D721Med (cell line): ENCODE results near the gene SIPA1L2.
A peak's percentile ranks its signal among the peaks of the same experiment; 100 is the strongest.

Source experiments
- DNase-seq: peaks from one replicate; pipeline ENCODE4 v3.0.0; 2011; ENCODE audit warnings: low spot score; ENCODE audit not compliant: insufficient read length
- FAIRE-seq: peaks from 2 replicates; lab custom pipeline; 2011; peaks lifted over from hg19 to GRCh38; lab: Jason Lieb, UNC
- CTCF ChIP-seq: IDR thresholded peaks from 2 replicates; pipeline ENCODE4 v1.5.1; 2012; ENCODE audit warnings: mild to moderate bottlenecking, control low read depth; ENCODE audit not compliant: insufficient read depth; ENCODE audit errors: missing control alignments

The SIPA1L2 gene

GRCh38 chr1:232625319-232625868, 4.5 kb downstream of the SIPA1L2 start:
- TF ChIP-seq CTCF, result no peak
- FAIRE-seq (peak; percentile 25), DNase-seq (no peak)

GRCh38 chr1:232624546-232625281, 5.2 kb downstream of the SIPA1L2 start:
- FAIRE-seq, result peak; percentile 72
- TF ChIP-seq CTCF, result no peak

GRCh38 chr1:232622981-232623380, 7.0 kb downstream of the SIPA1L2 start:
- FAIRE-seq (no peak), DNase-seq (no peak)
- TF ChIP-seq CTCF, result no peak

More at GRCh38 chr1:232624546-232625281, 5.2 kb downstream of the SIPA1L2 start:
- DNase-seq, result no peak

DNA sequence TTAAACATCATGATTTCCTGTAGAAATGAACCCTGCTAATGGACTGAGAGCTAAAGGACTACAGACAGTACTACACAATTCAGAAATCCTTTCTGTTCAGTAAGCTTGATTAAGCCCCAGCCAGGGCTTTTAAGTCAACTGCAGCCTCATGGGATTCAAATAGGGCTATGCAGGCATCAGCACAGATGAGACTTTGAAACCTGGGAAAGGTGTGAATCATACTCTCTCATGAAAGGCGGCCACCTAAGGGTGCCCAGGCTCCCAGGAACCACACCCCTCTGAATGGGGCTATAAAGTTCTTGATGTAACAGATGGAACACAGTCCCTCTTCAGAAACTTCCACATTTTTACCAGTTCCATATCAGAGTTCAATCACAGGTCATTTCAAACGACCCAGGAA, 7.6 kb downstream of the SIPA1L2 start:
- TF ChIP-seq CTCF, result no peak
- DNase-seq (no peak), FAIRE-seq (no peak)

GRCh38 chr1:232621050-232621449, 8.9 kb downstream of the SIPA1L2 start:
- no peak for FAIRE-seq
- no peak for TF ChIP-seq CTCF
- no peak for DNase-seq

DNA sequence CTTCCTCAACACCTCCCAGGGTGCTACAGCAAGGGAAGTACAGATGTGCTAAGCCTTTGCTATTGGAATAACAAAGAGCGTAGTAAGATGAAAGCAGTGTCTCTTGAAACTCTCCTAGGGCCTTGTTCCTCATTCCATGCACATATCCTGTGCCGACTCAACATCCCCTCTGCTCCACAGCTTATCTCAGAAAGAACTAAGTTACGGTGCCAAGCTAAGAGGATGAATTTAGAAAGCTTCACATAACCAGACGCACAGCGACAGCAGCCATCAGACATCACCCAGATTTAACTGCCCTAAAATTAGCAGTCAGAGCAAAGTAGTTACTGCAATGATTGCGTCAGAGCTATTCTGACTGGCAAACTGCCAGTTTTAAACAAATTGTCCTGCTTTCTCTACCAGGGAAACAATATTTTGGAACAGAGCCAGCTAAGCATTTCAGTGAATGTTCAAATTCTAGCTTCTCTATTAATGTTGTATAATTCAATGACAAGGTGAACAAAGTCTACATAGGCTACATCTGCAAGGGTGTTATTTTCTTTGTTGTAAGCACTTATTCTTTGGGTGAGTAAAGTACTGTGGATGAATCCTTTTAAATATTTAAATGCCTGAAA, 9.5 kb downstream of the SIPA1L2 start:
- TF ChIP-seq CTCF, result no peak
- DNase-seq (no peak), FAIRE-seq (peak; percentile 90)

- no peak for TF ChIP-seq CTCF
- DNase-seq, result no peak
- FAIRE-seq, result no peak
These were observed 12.7 kb downstream of the SIPA1L2 start for GRCh38 chr1:232617237-232617636.
